HG03095 (cell line): ENCODE data around the gene GNAS-AS1.

Experiments
- ATAC-seq: cut with Tn5 transposase; IDR thresholded peaks from one replicate; pipeline ENCODE4 v1.9.1; 2021; ENCODE audit warnings: moderate library complexity; ENCODE audit not compliant: unreplicated experiment

Gene GNAS-AS1

GRCh38 chr20:58850693-58851174 lies at the start of gene GNAS-AS1:
TSS of gene GNAS-AS1 (minus strand) at chr20:58850902.
- ATAC-seq: peak; percentile 77

GRCh38 chr20:58900397-58900796 lies 49.7 kb upstream of the GNAS-AS1 start:
- ATAC-seq: no peak

GRCh38 chr20:58899512-58899911 lies 48.8 kb upstream of the GNAS-AS1 start:
- ATAC-seq: no peak

GRCh38 chr20:58898629-58899408 lies 48.1 kb upstream of the GNAS-AS1 start:
- ATAC-seq: no peak

- ATAC-seq: no peak
These were observed 46.8 kb upstream of the GNAS-AS1 start for GRCh38 chr20:58897488-58897887.

GRCh38 chr20:58896820-58897219 lies 46.1 kb upstream of the GNAS-AS1 start:
- no peak for ATAC-seq

- ATAC-seq: no peak
These were observed 44.9 kb upstream of the GNAS-AS1 start for GRCh38 chr20:58895448-58896180.

GRCh38 chr20:58894652-58895447 lies 44.1 kb upstream of the GNAS-AS1 start:
- ATAC-seq: no peak

- no peak for ATAC-seq
These were observed 42.8 kb upstream of the GNAS-AS1 start for GRCh38 chr20:58893355-58894120.

GRCh38 chr20:58892932-58893224 lies 42.2 kb upstream of the GNAS-AS1 start:
- ATAC-seq: no peak

- no peak for ATAC-seq
These were observed 41.6 kb upstream of the GNAS-AS1 start for GRCh38 chr20:58892141-58892931.

- ATAC-seq: no peak
These were observed 41.0 kb upstream of the GNAS-AS1 start for GRCh38 chr20:58891718-58892140.

- peak; percentile 17 for ATAC-seq
These were observed 40.5 kb upstream of the GNAS-AS1 start for GRCh38 chr20:58891086-58891717.

GRCh38 chr20:58890518-58891085 lies 39.9 kb upstream of the GNAS-AS1 start:
- ATAC-seq: peak; percentile 21

GRCh38 chr20:58889798-58890517 lies 39.3 kb upstream of the GNAS-AS1 start:
- ATAC-seq: peak; percentile 3

GRCh38 chr20:58889334-58889760 lies 38.6 kb upstream of the GNAS-AS1 start:
- no peak for ATAC-seq

- ATAC-seq: peak; percentile 39
These were observed 38.0 kb upstream of the GNAS-AS1 start for GRCh38 chr20:58888521-58889333.

- no peak for ATAC-seq
These were observed 37.4 kb upstream of the GNAS-AS1 start for GRCh38 chr20:58888103-58888502.
